ENCODE results near the gene TNFSF18. TPM values are rescaled to one million over a fixed set of nuclear protein-coding genes. Genes with fewer than 3 reads are reported as not detected.

Gene TNFSF18
- total RNA-seq, 1 donor from 2014 or later = not detected

- intact Hi-C loops (cut with micrococcal nuclease) = no loop called here
- ATAC-seq (no peak), DNase-seq (no peak)
These were observed 60.0 kb downstream of the TNFSF18 start for GRCh38 chr1:172990598-172991215.

Other genes with a start within 250 kb of the TNFSF18 start
- 0.40 TPM for gene TNFSF4, start 156.4 kb upstream of the TNFSF18 start, total RNA-seq

Measured in left ventricle myocardium superior (tissue), 1 donor.